Measurements from ENCODE around the gene DNM2.

GRCh38 chr19:10871711-10872545 is 154.0 kb downstream of the DNM2 start:
- TF ChIP-seq CTCF (IDR thresholded peaks at IDR 0.05; ENCODE audit: low read depth, low read length) (no peak), EZH2phosphoT487 (IDR thresholded peaks at IDR 0.05; ENCODE audit: low read depth) (no peak)

All from OCI-LY3 (cell line).